GM12892 (cell line): ENCODE results near the gene SNRNP25.
"Not testable (repeated sequence)": the region's sequence is repeated elsewhere in the genome, so short reads cannot be mapped to it uniquely, and the experiment has no call there.

Source experiments
- POLR2A ChIP-seq: IDR thresholded peaks from 2 replicates; pipeline ENCODE4 v1.6.1; 2011; ENCODE audit warnings: low read depth, low read length, control low read depth
- TAF1 ChIP-seq: IDR thresholded peaks from 2 replicates; pipeline ENCODE4 v1.6.1; 2011; ENCODE audit warnings: low read depth, mild to moderate bottlenecking, control low read depth, low read length, borderline replicate concordance

- not testable (repeated sequence) for TF ChIP-seq POLR2A, TAF1
These were observed 20.3 kb upstream of the SNRNP25 start for GRCh38 chr16:33154-33876.
